Measurements from ENCODE around the gene PLEKHD1.

DNA sequence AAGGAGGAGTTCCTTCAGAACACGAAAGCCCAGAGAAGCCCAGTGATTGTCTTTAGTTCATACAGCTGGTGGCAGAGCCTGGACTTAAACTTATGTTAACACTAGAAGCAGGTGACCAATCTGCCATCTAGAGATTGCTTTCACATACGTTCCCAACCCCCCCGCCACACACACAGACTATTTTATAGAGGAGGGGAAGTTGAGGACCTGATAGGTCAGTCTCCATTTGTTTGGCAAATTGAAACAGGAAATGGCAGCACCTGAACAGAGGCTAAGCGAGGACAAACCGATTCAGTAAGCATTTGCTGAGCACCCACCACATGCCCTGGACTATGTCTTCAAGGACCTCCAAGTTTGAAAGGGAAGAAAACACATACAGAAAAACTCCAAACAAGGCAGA, 4.8 kb upstream of the PLEKHD1 start:
- TF ChIP-seq, protein P1, sequence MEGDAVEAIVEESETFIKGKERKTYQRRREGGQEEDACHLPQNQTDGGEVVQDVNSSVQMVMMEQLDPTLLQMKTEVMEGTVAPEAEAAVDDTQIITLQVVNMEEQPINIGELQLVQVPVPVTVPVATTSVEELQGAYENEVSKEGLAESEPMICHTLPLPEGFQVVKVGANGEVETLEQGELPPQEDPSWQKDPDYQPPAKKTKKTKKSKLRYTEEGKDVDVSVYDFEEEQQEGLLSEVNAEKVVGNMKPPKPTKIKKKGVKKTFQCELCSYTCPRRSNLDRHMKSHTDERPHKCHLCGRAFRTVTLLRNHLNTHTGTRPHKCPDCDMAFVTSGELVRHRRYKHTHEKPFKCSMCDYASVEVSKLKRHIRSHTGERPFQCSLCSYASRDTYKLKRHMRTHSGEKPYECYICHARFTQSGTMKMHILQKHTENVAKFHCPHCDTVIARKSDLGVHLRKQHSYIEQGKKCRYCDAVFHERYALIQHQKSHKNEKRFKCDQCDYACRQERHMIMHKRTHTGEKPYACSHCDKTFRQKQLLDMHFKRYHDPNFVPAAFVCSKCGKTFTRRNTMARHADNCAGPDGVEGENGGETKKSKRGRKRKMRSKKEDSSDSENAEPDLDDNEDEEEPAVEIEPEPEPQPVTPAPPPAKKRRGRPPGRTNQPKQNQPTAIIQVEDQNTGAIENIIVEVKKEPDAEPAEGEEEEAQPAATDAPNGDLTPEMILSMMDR (conservative IDR thresholded peaks at IDR 0.05; ENCODE audit: low read depth, low read length) = no peak
- no peak for TF ChIP-seq EZH2 (IDR thresholded peaks at IDR 0.05; ENCODE audit: low read length, unreplicated experiment)

All from PC-3 (cell line).